HCT116 (cell line): Measurements from ENCODE around the gene PPP1R12B. TPM values are rescaled to one million over a fixed set of nuclear protein-coding genes. Genes with fewer than 3 reads are reported as not detected.
"Not testable (repeated sequence)": the region's sequence is repeated elsewhere in the genome, so short reads cannot be mapped to it uniquely, and the experiment has no call there.

Source experiments
- ATAC-seq: fragments of 200-7000 bp; cut with Tn5 transposase; 2 replicates; pipeline ENCODE4 v1.9.1; 2020; ENCODE audit warnings: mild to moderate bottlenecking, moderate library complexity
- BruUV-seq: library from RNA; stranded (reverse); fragments of 400-500 nt; replicated peaks from 2 replicates; lab custom pipeline; 2021; lab: Mats Ljungman, UMichigan
- CTCF ChIA-PET: fragments of 300-600 bp; sonication (Branson Sonifier 250); formaldehyde crosslinking; loops from one replicate; lab custom pipeline; 2021; ENCODE audit warnings: antibody characterized with exemption; lab: Charles Lee
- POLR2A ChIA-PET: fragments of 300-600, 350-600 bp; sonication (Branson Sonifier 250); formaldehyde crosslinking; loops from one replicate; lab custom pipeline; 2021; ENCODE audit warnings: antibody characterized with exemption; lab: Charles Lee
- RAD21 ChIA-PET, 2 experiments: fragments of 300-600 bp; sonication (Branson Sonifier 250); formaldehyde crosslinking; loops; one replicate each; lab custom pipeline; 2023; ENCODE audit warnings: low total read pairs in 2 of 2; ENCODE audit not compliant: uncharacterized antibody in 2 of 2, unreplicated experiment in 2 of 2, low non-redundant PET in 1 of 2; lab: Charles Lee
- DNase-seq: peaks from one replicate; pipeline ENCODE4 v3.0.0-alpha.2; 2010; ENCODE audit warnings: low read depth, low spot score
- H2AFZ ChIP-seq: fragments of 200-600 bp; shearing (Covaris generic), sonication (generic); 2 replicates; pipeline ENCODE4 v1.6.1; 2017; ENCODE audit warnings: low read depth, mixed run types, mixed read lengths, antibody characterized with exemption, low read length; ENCODE audit not compliant: poor library complexity, severe bottlenecking
- H3K27ac ChIP-seq: 2 replicates; pipeline ENCODE4 v1.5.1; 2012; ENCODE audit warnings: low read depth, low read length
- H3K27me3 ChIP-seq: fragments of 200-600 bp; sonication (generic); 2 replicates; pipeline ENCODE4 v1.6.1; 2016; ENCODE audit warnings: mixed run types, low read length, mixed read lengths; ENCODE audit not compliant: insufficient read depth
- H3K36me3 ChIP-seq, 2 experiments: fragments of 200-500 bp in 1 of 2; fragments of 200-600 bp in 1 of 2; sonication (Bioruptor generic) in 1 of 2; sonication (generic) in 1 of 2; 2 replicates each; pipeline versions ENCODE4 v1.5.1 to v1.6.1; 2014 to 2016; ENCODE audit warnings: low read length in 2 of 2, inconsistent platforms in 1 of 2, mixed read lengths in 1 of 2, mixed run types in 1 of 2; ENCODE audit not compliant: insufficient read depth in 2 of 2, control insufficient read depth in 1 of 2
- H3K4me1 ChIP-seq, 2 experiments: fragments of 200-600 bp in 1 of 2; sonication (generic) in 1 of 2; 2 replicates each; pipeline versions ENCODE4 v1.5.1 to v1.6.1; 2012 to 2017; ENCODE audit warnings: low read length in 2 of 2, inconsistent platforms in 1 of 2, mild to moderate bottlenecking in 1 of 2, mixed read lengths in 1 of 2, mixed run types in 1 of 2, moderate library complexity in 1 of 2; ENCODE audit not compliant: insufficient read depth in 2 of 2, control insufficient read depth in 1 of 2
- H3K4me2 ChIP-seq: fragments of 200-600 bp; sonication (generic); 2 replicates; pipeline ENCODE4 v1.6.1; 2017; ENCODE audit warnings: mixed run types, low read length, mixed read lengths
- H3K4me3 ChIP-seq, 2 experiments: fragments of 200-600 bp in 1 of 2; sonication (generic) in 1 of 2; replicated peaks in 1 of 2; 2 replicates each; pipeline ENCODE4 v1.5.1; 2011 to 2016; ENCODE audit warnings: low read length in 2 of 2, control low read depth in 1 of 2, low read depth in 1 of 2, mild to moderate bottlenecking in 1 of 2, mixed read lengths in 1 of 2, mixed run types in 1 of 2
- H3K79me2 ChIP-seq: fragments of 200-600 bp; sonication (generic); 2 replicates; pipeline ENCODE4 v1.6.1; 2017; ENCODE audit warnings: mild to moderate bottlenecking, mixed run types, low read length, moderate library complexity, mixed read lengths; ENCODE audit not compliant: insufficient read depth
- H3K9ac ChIP-seq: fragments of 200-600 bp; sonication (generic); 2 replicates; pipeline ENCODE4 v1.6.1; 2016; ENCODE audit warnings: low read length, mixed read lengths
- H3K9me2 ChIP-seq: fragments of 200-600 bp; sonication (generic), shearing (Covaris generic); 2 replicates; pipeline ENCODE4 v1.6.1; 2017; ENCODE audit warnings: mixed run types, mild to moderate bottlenecking, moderate library complexity; ENCODE audit not compliant: insufficient read depth
- H3K9me3 ChIP-seq, 2 experiments: fragments of 200-500 bp in 1 of 2; fragments of 200-600 bp in 1 of 2; sonication (Bioruptor generic) in 1 of 2; sonication (generic) in 1 of 2; 2 replicates each; pipeline ENCODE4 v1.6.1; 2014 to 2017; ENCODE audit warnings: low read length in 2 of 2, mixed read lengths in 2 of 2, inconsistent platforms in 1 of 2, low read depth in 1 of 2, mild to moderate bottlenecking in 1 of 2, mixed run types in 1 of 2, moderate library complexity in 1 of 2; ENCODE audit not compliant: control insufficient read depth in 1 of 2, insufficient read depth in 1 of 2
- H4K20me1 ChIP-seq: fragments of 200-600 bp; sonication (generic), shearing (Covaris generic); 2 replicates; pipeline ENCODE4 v1.6.1; 2017; ENCODE audit warnings: mixed run types, mild to moderate bottlenecking, moderate library complexity; ENCODE audit not compliant: insufficient read depth
- CBX3 ChIP-seq: IDR thresholded peaks from 2 replicates; pipeline ENCODE4 v1.6.1; 2012; ENCODE audit warnings: low read depth
- CEBPB ChIP-seq: IDR thresholded peaks from 2 replicates; pipeline ENCODE4 v1.6.1; 2012; ENCODE audit warnings: low read depth
- EGR1 ChIP-seq: IDR thresholded peaks from 2 replicates; pipeline ENCODE4 v1.6.1; 2012; ENCODE audit warnings: low read depth
- ELF1 ChIP-seq: IDR thresholded peaks from 2 replicates; pipeline ENCODE4 v1.6.1; 2012; ENCODE audit warnings: low read depth, borderline replicate concordance
- EZH2 ChIP-seq: fragments of 200-600 bp; sonication (generic); IDR thresholded peaks from 2 replicates; pipeline ENCODE4 v1.6.1; 2017; ENCODE audit warnings: antibody characterized with exemption, mixed run types
- EZH2phosphoT487 ChIP-seq: fragments of 200-600 bp; IDR thresholded peaks from 2 replicates; pipeline ENCODE4 v1.6.1; 2018; ENCODE audit warnings: antibody characterized with exemption, borderline replicate concordance
- FOSL1 ChIP-seq: IDR thresholded peaks from 2 replicates; pipeline ENCODE4 v1.6.1; 2012; ENCODE audit warnings: low read depth
- JUND ChIP-seq: IDR thresholded peaks from 2 replicates; pipeline ENCODE4 v1.6.1; 2012
- RAD21 ChIP-seq: IDR thresholded peaks from 2 replicates; pipeline ENCODE4 v1.6.1; 2012; ENCODE audit warnings: low read depth, mild to moderate bottlenecking
- SIN3A ChIP-seq: IDR thresholded peaks from 2 replicates; pipeline ENCODE4 v1.6.1; 2012; ENCODE audit warnings: low read depth
- SP1 ChIP-seq: IDR thresholded peaks from 2 replicates; pipeline ENCODE4 v1.6.1; 2012; ENCODE audit warnings: low read depth
- SRF ChIP-seq: IDR thresholded peaks from 2 replicates; pipeline ENCODE4 v1.6.1; 2012; ENCODE audit warnings: low read depth
- TCF7L2 ChIP-seq: IDR thresholded peaks from 2 replicates; pipeline ENCODE4 v1.7.0; 2011; ENCODE audit warnings: borderline replicate concordance, inconsistent platforms; ENCODE audit not compliant: insufficient read depth, insufficient read length; ENCODE audit errors: extremely low read depth
- ZFX ChIP-seq: fragments of 450-650 bp; IDR thresholded peaks from 2 replicates; pipeline ENCODE4 v1.6.1; 2017
- ZNF274 ChIP-seq: fragments of 200-500 bp; sonication (Bioruptor generic); IDR thresholded peaks from 2 replicates; pipeline ENCODE4 v1.6.1; 2014; ENCODE audit warnings: mild to moderate bottlenecking, low read depth, low read length, inconsistent platforms
- intact Hi-C: fragments of 100-400 bp; cut with micrococcal nuclease; formaldehyde crosslinking; loops from 2 replicates; pipeline ENCODE4 v1.10.0; 2022
- total RNA-seq: library from RNA; stranded (reverse); gene quantifications from one replicate; pipeline ENCODE4 v1.2.1, GENCODE V29; 2021; ENCODE audit not compliant: unreplicated experiment
- TF ChIP-seq, protein P1 (sequence below), 3 experiments: fragments of 200-600 bp in 1 of 3; sonication (generic) in 1 of 3; IDR thresholded peaks in 2 of 3; conservative IDR thresholded peaks in 1 of 3; 2 replicates each; pipeline ENCODE4 v1.5.1; 2012 to 2017; ENCODE audit warnings: low read depth in 2 of 3, low read length in 2 of 3, antibody characterized with exemption in 1 of 3, borderline replicate concordance in 1 of 3, control low read depth in 1 of 3, mild to moderate bottlenecking in 1 of 3, mixed read lengths in 1 of 3, mixed run types in 1 of 3, moderate library complexity in 1 of 3; ENCODE audit not compliant: insufficient read depth in 1 of 3
- TF ChIP-seq, protein P2 (sequence below): IDR thresholded peaks from 2 replicates; pipeline ENCODE4 v1.6.1; 2011; ENCODE audit warnings: mild to moderate bottlenecking, low read length, moderate library complexity; ENCODE audit not compliant: insufficient replicate concordance; ENCODE audit errors: extremely low read depth

PPP1R12B gene
- total RNA-seq, 1 experiment from 2014 or later = 14.3 TPM

DNA sequence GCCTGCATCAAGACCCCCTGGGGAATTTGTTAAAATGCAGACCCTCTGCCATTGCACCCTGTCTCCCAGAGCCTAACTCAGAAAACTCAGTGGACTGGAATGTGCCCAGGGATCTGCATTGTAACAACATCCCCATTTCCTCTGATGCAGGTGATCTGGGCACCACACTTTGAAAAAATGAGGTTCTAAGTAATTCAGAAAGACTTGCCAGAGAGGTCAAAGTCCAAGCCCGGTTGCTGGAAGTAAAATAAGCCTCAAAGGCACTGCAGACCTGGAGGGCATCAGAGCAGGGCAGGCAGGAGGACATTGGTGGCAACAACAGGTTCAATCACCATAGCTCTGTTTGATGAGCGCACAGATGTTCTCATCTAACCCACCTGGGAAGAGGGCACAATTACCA lies 271.0 kb downstream of the PPP1R12B start:
- H3K4me1 ChIP-seq = peaks cover 7 to 21% of the 10 kb centered on the region in 2 experiments; a peak in 3 of 4 replicates
- no peak overlapping the region for H2AFZ ChIP-seq
- H3K9ac ChIP-seq = no peak overlapping the region
- DNase-seq = no peak
- H3K4me3 ChIP-seq = no peak overlapping the region
- H3K4me2 ChIP-seq = no peak overlapping the region
- H3K27me3 ChIP-seq = no peaks in the 10 kb centered on the region
- no TSS peak for BruUV-seq
- ATAC-seq = no peak
- intact Hi-C loops = no loop called here
- no peaks in the 10 kb centered on the region for H3K36me3 ChIP-seq
- POLR2A ChIA-PET = no interaction called here
- H3K27ac ChIP-seq = no peak overlapping the region
- no peaks in the 10 kb centered on the region for H3K9me2 ChIP-seq
- RAD21 ChIA-PET = no interaction called here
- no peaks in the 10 kb centered on the region for H4K20me1 ChIP-seq
- CTCF ChIA-PET = no interaction called here
- no peak for TF ChIP-seq SP1
- no peak for TF ChIP-seq ZNF274
- TF ChIP-seq EZH2phosphoT487 = no peak
- TF ChIP-seq EGR1 = no peak
- TF ChIP-seq FOSL1 = no peak
- TF ChIP-seq, protein P1, sequence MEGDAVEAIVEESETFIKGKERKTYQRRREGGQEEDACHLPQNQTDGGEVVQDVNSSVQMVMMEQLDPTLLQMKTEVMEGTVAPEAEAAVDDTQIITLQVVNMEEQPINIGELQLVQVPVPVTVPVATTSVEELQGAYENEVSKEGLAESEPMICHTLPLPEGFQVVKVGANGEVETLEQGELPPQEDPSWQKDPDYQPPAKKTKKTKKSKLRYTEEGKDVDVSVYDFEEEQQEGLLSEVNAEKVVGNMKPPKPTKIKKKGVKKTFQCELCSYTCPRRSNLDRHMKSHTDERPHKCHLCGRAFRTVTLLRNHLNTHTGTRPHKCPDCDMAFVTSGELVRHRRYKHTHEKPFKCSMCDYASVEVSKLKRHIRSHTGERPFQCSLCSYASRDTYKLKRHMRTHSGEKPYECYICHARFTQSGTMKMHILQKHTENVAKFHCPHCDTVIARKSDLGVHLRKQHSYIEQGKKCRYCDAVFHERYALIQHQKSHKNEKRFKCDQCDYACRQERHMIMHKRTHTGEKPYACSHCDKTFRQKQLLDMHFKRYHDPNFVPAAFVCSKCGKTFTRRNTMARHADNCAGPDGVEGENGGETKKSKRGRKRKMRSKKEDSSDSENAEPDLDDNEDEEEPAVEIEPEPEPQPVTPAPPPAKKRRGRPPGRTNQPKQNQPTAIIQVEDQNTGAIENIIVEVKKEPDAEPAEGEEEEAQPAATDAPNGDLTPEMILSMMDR (IDR thresholded peaks at IDR 0.05 in 2 of 3, conservative IDR thresholded peaks at IDR 0.05 in 1 of 3; ENCODE audit: borderline replicate concordance in 1 of 3, insufficient read depth in 1 of 3, low read depth in 2 of 3, low read length in 2 of 3) = no peak
- TF ChIP-seq EZH2 = no peak
- no peak for TF ChIP-seq CBX3
- no peak for TF ChIP-seq RAD21
- no peak for TF ChIP-seq CEBPB
- TF ChIP-seq SRF = no peak
- no peak for TF ChIP-seq JUND
- TF ChIP-seq ZFX = no peak
- TF ChIP-seq TCF7L2 = no peak
- TF ChIP-seq SIN3A = no peak
- TF ChIP-seq, protein P2, sequence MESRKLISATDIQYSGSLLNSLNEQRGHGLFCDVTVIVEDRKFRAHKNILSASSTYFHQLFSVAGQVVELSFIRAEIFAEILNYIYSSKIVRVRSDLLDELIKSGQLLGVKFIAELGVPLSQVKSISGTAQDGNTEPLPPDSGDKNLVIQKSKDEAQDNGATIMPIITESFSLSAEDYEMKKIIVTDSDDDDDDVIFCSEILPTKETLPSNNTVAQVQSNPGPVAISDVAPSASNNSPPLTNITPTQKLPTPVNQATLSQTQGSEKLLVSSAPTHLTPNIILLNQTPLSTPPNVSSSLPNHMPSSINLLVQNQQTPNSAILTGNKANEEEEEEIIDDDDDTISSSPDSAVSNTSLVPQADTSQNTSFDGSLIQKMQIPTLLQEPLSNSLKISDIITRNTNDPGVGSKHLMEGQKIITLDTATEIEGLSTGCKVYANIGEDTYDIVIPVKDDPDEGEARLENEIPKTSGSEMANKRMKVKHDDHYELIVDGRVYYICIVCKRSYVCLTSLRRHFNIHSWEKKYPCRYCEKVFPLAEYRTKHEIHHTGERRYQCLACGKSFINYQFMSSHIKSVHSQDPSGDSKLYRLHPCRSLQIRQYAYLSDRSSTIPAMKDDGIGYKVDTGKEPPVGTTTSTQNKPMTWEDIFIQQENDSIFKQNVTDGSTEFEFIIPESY = no peak
- TF ChIP-seq ELF1 = no peak
- no peaks in the 10 kb centered on the region for H3K9me3 ChIP-seq
- H3K79me2 ChIP-seq = no peaks in the 10 kb centered on the region

DNA sequence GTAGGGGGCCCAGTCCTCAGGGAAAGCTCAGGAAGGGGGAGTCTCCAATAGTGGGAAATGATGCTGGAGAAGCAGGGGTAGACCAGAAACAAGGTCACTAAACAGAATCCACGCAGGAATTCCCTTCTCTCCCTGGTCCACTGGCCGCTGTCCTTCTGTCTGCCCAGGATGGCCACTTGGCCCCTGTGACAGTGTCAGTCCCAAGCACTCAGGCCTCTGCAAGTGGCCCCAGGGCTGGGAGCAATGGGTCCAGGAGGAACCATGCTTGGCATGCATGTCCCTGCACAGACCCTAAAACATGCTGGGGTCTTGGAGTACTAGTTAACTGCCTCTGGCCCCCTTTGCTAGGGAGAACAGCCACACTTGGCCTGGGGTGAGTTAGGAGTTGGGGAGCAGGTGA lies 271.5 kb downstream of the PPP1R12B start:
- H3K36me3 ChIP-seq, CTCF ChIA-PET, POLR2A ChIA-PET, H2AFZ ChIP-seq, DNase-seq, H3K27me3 ChIP-seq, H4K20me1 ChIP-seq, ATAC-seq, H3K9ac ChIP-seq, RAD21 ChIA-PET, H3K4me2 ChIP-seq, H3K79me2 ChIP-seq, H3K27ac ChIP-seq, H3K4me3 ChIP-seq, BruUV-seq, H3K9me2 ChIP-seq, H3K9me3 ChIP-seq: not testable (repeated sequence)
- H3K4me1 ChIP-seq = peaks cover 7 to 27% of the 10 kb centered on the region in 2 experiments; a peak in 3 of 4 replicates
- intact Hi-C loops = loop anchor here (10.0 kb wide), 1 partner anchor 435 kb away; no protein-coding TSS in a partner anchor
